ENCODE measurements around the gene SLC37A1.

- no peak for TF ChIP-seq POLR2AphosphoS5 (IDR thresholded peaks at IDR 0.05)
- no peak for TF ChIP-seq CTCF (IDR thresholded peaks at IDR 0.05)
- TF ChIP-seq POLR2A (IDR thresholded peaks at IDR 0.05) = no peak
- TF ChIP-seq EP300 (IDR thresholded peaks at IDR 0.05) = no peak
Observed at GRCh38 chr21:42626171-42626570, 112.5 kb downstream of the SLC37A1 start.
